Bladder microvascular endothelial cell (primary cell): Measurements from ENCODE around the gene ZNF44. TPM values are rescaled to one million over a fixed set of nuclear protein-coding genes. Genes with fewer than 3 reads are reported as not detected.

Experiments used
- total RNA-seq: library from RNA; depleted of rRNA; stranded (reverse); fragments of >200 nt; gene quantifications from 2 replicates; pipeline ENCODE4 v1.2.3, GENCODE V29; 2014

Gene ZNF44
- total RNA-seq = 6.0 and 8.0 TPM in 2 replicates

DNA sequence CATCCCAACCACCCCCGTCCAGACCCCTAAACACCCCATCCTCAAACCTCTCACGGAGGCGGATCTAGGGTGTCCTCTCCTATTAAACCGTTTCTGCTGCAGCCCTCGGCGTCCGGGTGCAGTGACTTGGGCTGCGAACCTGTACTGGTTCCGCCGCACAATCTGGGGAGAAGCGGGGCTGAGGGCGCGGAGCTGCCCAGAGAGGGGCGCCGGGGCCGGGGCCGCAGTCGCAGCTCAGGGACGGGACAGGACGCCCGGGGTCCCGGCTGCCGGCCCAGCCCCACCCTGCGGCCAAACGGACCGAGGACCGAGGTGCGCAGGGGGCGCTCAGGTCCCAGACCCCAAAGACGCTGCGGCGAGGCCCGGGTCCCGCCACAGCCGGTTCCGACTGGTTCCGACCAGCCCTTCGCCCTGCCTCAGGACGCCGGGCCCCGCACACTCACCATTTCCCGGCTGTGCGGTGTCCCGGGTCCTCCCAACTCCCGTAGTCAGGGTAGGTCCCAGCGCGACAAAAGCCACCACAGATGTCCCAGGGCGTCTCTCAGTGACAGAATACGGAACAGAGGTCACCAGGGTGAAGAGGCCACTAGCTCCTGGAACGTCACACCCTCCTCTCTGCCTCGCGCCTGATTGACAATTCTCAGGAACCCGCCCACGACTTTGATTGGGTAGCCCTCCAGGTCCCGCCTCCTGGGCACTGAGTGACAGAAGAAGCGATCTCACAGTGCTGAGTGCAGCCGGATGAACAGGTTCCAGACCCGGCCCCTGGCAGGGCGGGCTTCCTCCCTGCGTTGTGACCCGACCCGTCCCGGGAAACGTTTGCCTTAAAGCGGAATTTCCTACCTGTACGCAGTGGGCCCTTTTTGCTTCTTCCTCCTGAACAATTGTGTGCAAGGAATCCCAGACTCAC is at the start of gene ZNF44:
Gene ZNF44, minus strand, starts transcription at position 635 of the 910 bp plus-strand sequence. Its CDS starts 189 bp downstream, at position 446.

GRCh38 chr19:12333162-12334159 is 38.8 kb upstream of the ZNF44 start, which contains the start of gene ZNF563:
Gene ZNF563 (minus strand): TSS chr19:12333633. CDS start chr19:12333482, 151 bp downstream.

Other genes starting within 250 kb of the ZNF44 start
- gene ZNF878, start 241.9 kb downstream of the ZNF44 start, total RNA-seq = 0.31 and 0.32 TPM in 2 replicates
- 2.3 and 3.4 TPM in 2 replicates for gene ZNF844, start 230.2 kb downstream of the ZNF44 start, total RNA-seq
- gene ZNF20, start 154.5 kb downstream of the ZNF44 start, total RNA-seq = 2.3 and 3.8 TPM in 2 replicates
- 6.8 and 12.3 TPM in 2 replicates for gene ZNF625, start 138.1 kb downstream of the ZNF44 start, total RNA-seq
- 2.6 and 7.5 TPM in 2 replicates for gene ZNF136, start 131.8 kb downstream of the ZNF44 start, total RNA-seq
- gene ZNF563, start 38.8 kb upstream of the ZNF44 start, total RNA-seq = 2.4 and 2.7 TPM in 2 replicates
- gene ZNF442, start 70.8 kb upstream of the ZNF44 start, total RNA-seq = 2.3 and 2.9 TPM in 2 replicates
- gene ZNF799, start 106.4 kb upstream of the ZNF44 start, total RNA-seq = 5.2 and 7.0 TPM in 2 replicates
- 4.0 and 9.0 TPM in 2 replicates for gene ZNF443, start 146.1 kb upstream of the ZNF44 start, total RNA-seq
- gene ZNF709, start 189.9 kb upstream of the ZNF44 start, total RNA-seq = 2.3 and 3.5 TPM in 2 replicates